ENCODE measurements around the gene AADACL4. TPM values are rescaled to one million over a fixed set of nuclear protein-coding genes. Genes with fewer than 3 reads are reported as not detected.

The AADACL4 gene
- total RNA-seq, 2 donors from 2014 or later, result not detected

GRCh38 chr1:12622506-12622905 lies 21.4 kb upstream of the AADACL4 start:
- Mint-ChIP-seq H3K9me3 (no peaks in the 10 kb centered on the region), H3K27me3 (ENCODE audit: insufficient read depth) (peaks cover 54% of the 10 kb centered on the region), H3K27ac (no peak overlapping the region), H3K4me3 (no peak overlapping the region), H3K4me1 (peaks cover 15% of the 10 kb centered on the region), H3K36me3 (ENCODE audit: low read depth) (no peaks in the 10 kb centered on the region)
- WGBS, 2 experiments (ENCODE audit: insufficient coverage in 1 of 2, insufficient read length in 1 of 2), result 91 to 92% methylated on average over 9 to 12 of the region's 12 CpGs
- no peaks in the 10 kb centered on the region for H3K4me1 ChIP-seq (ENCODE audit: control insufficient read depth, insufficient read depth, low read length)
- no peaks in the 10 kb centered on the region for H3K36me3 ChIP-seq (ENCODE audit: control insufficient read depth, insufficient read depth, low read length)
- peaks cover 21% of the 10 kb centered on the region for H3K27me3 ChIP-seq (ENCODE audit: control insufficient read depth, insufficient read depth, low read length, poor library complexity, severe bottlenecking)
- no peak for TF ChIP-seq CTCF (conservative IDR thresholded peaks at IDR 0.05)
- H3K9me3 ChIP-seq (ENCODE audit: control insufficient read depth, low read length), result no peaks in the 10 kb centered on the region
- no peak overlapping the region for H3K27ac ChIP-seq (ENCODE audit: low read depth, low read length)
- H3K9ac ChIP-seq (ENCODE audit: extremely low read depth, low read length, poor library complexity, severe bottlenecking), result no peak overlapping the region
- H3K4me3 ChIP-seq (ENCODE audit: low read length), result no peak overlapping the region
- DNase-seq, result no peak

GRCh38 chr1:12625276-12625675 lies 18.6 kb upstream of the AADACL4 start:
- H3K27ac ChIP-seq (ENCODE audit: low read depth, low read length), result no peak overlapping the region
- no peak for TF ChIP-seq CTCF (conservative IDR thresholded peaks at IDR 0.05)
- Mint-ChIP-seq H3K4me3 (no peak overlapping the region), H3K36me3 (ENCODE audit: low read depth) (no peaks in the 10 kb centered on the region), H3K27ac (no peak overlapping the region), H3K4me1 (peaks cover 18% of the 10 kb centered on the region), H3K9me3 (no peaks in the 10 kb centered on the region), H3K27me3 (ENCODE audit: insufficient read depth) (peaks cover 36% of the 10 kb centered on the region)
- no peaks in the 10 kb centered on the region for H3K36me3 ChIP-seq (ENCODE audit: control insufficient read depth, insufficient read depth, low read length)
- H3K4me3 ChIP-seq (ENCODE audit: low read length), result no peak overlapping the region
- peaks cover 4% of the 10 kb centered on the region for H3K4me1 ChIP-seq (ENCODE audit: control insufficient read depth, insufficient read depth, low read length)
- H3K9ac ChIP-seq (ENCODE audit: extremely low read depth, low read length, poor library complexity, severe bottlenecking), result no peak overlapping the region
- H3K9me3 ChIP-seq (ENCODE audit: control insufficient read depth, low read length), result no peaks in the 10 kb centered on the region
- H3K27me3 ChIP-seq (ENCODE audit: control insufficient read depth, insufficient read depth, low read length, poor library complexity, severe bottlenecking), result peaks cover 17% of the 10 kb centered on the region
- WGBS, 2 experiments (ENCODE audit: insufficient coverage in 1 of 2, insufficient read length in 1 of 2), result 95 to 97% methylated on average over 6 of the region's 6 CpGs
- DNase-seq, result no peak

- Histone ChIP-seq H3K4me1 (ENCODE audit: control insufficient read depth, insufficient read depth, low read length) (peaks cover 4% of the 10 kb centered on the region), H3K36me3 (ENCODE audit: control insufficient read depth, insufficient read depth, low read length) (no peaks in the 10 kb centered on the region), H3K27me3 (ENCODE audit: control insufficient read depth, insufficient read depth, low read length, poor library complexity, severe bottlenecking) (peaks cover 6% of the 10 kb centered on the region), H3K9ac (ENCODE audit: extremely low read depth, low read length, poor library complexity, severe bottlenecking) (no peak overlapping the region), H3K9me3 (ENCODE audit: control insufficient read depth, low read length) (no peaks in the 10 kb centered on the region), H3K4me3 (ENCODE audit: low read length) (no peak overlapping the region), H3K27ac (ENCODE audit: low read depth, low read length) (no peak overlapping the region)
- no peak overlapping the region for H3K4me3 Mint-ChIP-seq
- 48 to 62% methylated on average over 3 to 4 of the region's 4 CpGs for WGBS, 2 experiments (ENCODE audit: insufficient coverage in 1 of 2, insufficient read length in 1 of 2)
- H3K27ac Mint-ChIP-seq, result no peak overlapping the region
- H3K27me3 Mint-ChIP-seq (ENCODE audit: insufficient read depth), result peaks cover 21% of the 10 kb centered on the region
- no peaks in the 10 kb centered on the region for H3K9me3 Mint-ChIP-seq
- H3K4me1 Mint-ChIP-seq, result peaks cover 18% of the 10 kb centered on the region
- no peak for TF ChIP-seq CTCF (conservative IDR thresholded peaks at IDR 0.05)
- no peaks in the 10 kb centered on the region for H3K36me3 Mint-ChIP-seq (ENCODE audit: low read depth)
- no peak for DNase-seq
These were observed 17.0 kb upstream of the AADACL4 start for GRCh38 chr1:12626888-12627287.
